Colonic mucosa (tissue), 4 donors: Measurements from ENCODE around the gene WT1. TPM values are rescaled to one million over a fixed set of nuclear protein-coding genes. Genes with fewer than 3 reads are reported as not detected.

ENCODE experiments used
- DNase-seq: peaks from one replicate; pipeline ENCODE4 v3.0.0-alpha.2; 2020
- H3K27ac ChIP-seq: fragments of 200-600 bp; one replicate; pipeline ENCODE4 v1.8.0; 2021
- H3K27me3 ChIP-seq: fragments of 200-600 bp; one replicate; pipeline ENCODE4 v1.8.0; 2021
- H3K36me3 ChIP-seq: fragments of 200-600 bp; one replicate; pipeline ENCODE4 v1.8.0; 2021
- H3K4me1 ChIP-seq: fragments of 200-600 bp; one replicate; pipeline ENCODE4 v1.8.0; 2021; ENCODE audit warnings: mild to moderate bottlenecking
- H3K4me3 ChIP-seq: fragments of 200-600 bp; one replicate; pipeline ENCODE4 v1.8.0; 2021
- H3K9ac ChIP-seq, 2 donors: one replicate each; pipeline ENCODE4 v1.7.0; 2013; ENCODE audit warnings: control low read depth in 2 of 2, low read depth in 2 of 2, low read length in 2 of 2
- H3K9me3 ChIP-seq: fragments of 200-600 bp; one replicate; pipeline ENCODE4 v1.8.0; 2021
- CTCF ChIP-seq: fragments of 200-600 bp; IDR thresholded peaks from one replicate; pipeline ENCODE4 v1.8.0; 2022; ENCODE audit warnings: antibody characterized with exemption, mild to moderate bottlenecking
- intact Hi-C: fragments of 100-400 bp; cut with DNase I; formaldehyde crosslinking; loops from one replicate; pipeline ENCODE4 v1.14.1; 2022
- total RNA-seq, 2 donors: library from RNA; stranded (reverse); fragmentation: NEBNext Ultra II Directional in 1 of 2; extraction: Animal tissue kit (Norgen Biotek cat#: 25700) in 1 of 2; gene quantifications; one replicate each; pipeline ENCODE4 v1.2.1, GENCODE V29; 2021
- donor health status: healthy.
- donor health status: DM: no; HTN: no; CAD: no.
- donor health status: DM: no; HTN: no; CAD: no.

The WT1 gene
- total RNA-seq, 2 donors from 2014 or later = 0.32 TPM; not detected in 1

GRCh38 chr11:32411942-32412615 is 23.3 kb downstream of the WT1 start:
- Histone ChIP-seq H3K36me3 (no peaks in the 10 kb centered on the region), H3K9ac (no peak overlapping the region), H3K4me1 (no peaks in the 10 kb centered on the region), H3K27ac (no peak overlapping the region), H3K9me3 (no peaks in the 10 kb centered on the region), H3K27me3 (no peaks in the 10 kb centered on the region), H3K4me3 (no peak overlapping the region)
- no peak for TF ChIP-seq CTCF
- no peak for DNase-seq
- intact Hi-C loops = no loop called here

- H3K4me3 ChIP-seq = no peak overlapping the region
- H3K36me3 ChIP-seq = no peaks in the 10 kb centered on the region
- no peaks in the 10 kb centered on the region for H3K27me3 ChIP-seq
- DNase-seq = no peak
- H3K9ac ChIP-seq = no peak overlapping the region
- H3K4me1 ChIP-seq = no peaks in the 10 kb centered on the region
- no peak overlapping the region for H3K27ac ChIP-seq
- no peaks in the 10 kb centered on the region for H3K9me3 ChIP-seq
- intact Hi-C loops = no loop called here
- no peak for TF ChIP-seq CTCF
Measured at GRCh38 chr11:32405592-32405991, 29.7 kb downstream of the WT1 start.

- no peaks in the 10 kb centered on the region for H3K4me1 ChIP-seq
- no peak overlapping the region for H3K27ac ChIP-seq
- no peak overlapping the region for H3K4me3 ChIP-seq
- H3K27me3 ChIP-seq = no peaks in the 10 kb centered on the region
- intact Hi-C loops = no loop called here
- no peak overlapping the region for H3K9ac ChIP-seq
- no peaks in the 10 kb centered on the region for H3K9me3 ChIP-seq
- no peak for TF ChIP-seq CTCF
- H3K36me3 ChIP-seq = no peaks in the 10 kb centered on the region
- DNase-seq = no peak
Measured at GRCh38 chr11:32402836-32403235, 32.5 kb downstream of the WT1 start.

- Histone ChIP-seq H3K36me3 (no peaks in the 10 kb centered on the region), H3K27ac (no peak overlapping the region), H3K9ac (no peak overlapping the region), H3K4me1 (no peaks in the 10 kb centered on the region), H3K4me3 (no peak overlapping the region), H3K9me3 (no peaks in the 10 kb centered on the region), H3K27me3 (no peaks in the 10 kb centered on the region)
- no peak for TF ChIP-seq CTCF
- no peak for DNase-seq
- intact Hi-C loops = no loop called here
Measured at GRCh38 chr11:32400670-32401369, 34.5 kb downstream of the WT1 start.

GRCh38 chr11:32400196-32400595 is 35.1 kb downstream of the WT1 start:
- DNase-seq = no peak
- no peak overlapping the region for H3K4me3 ChIP-seq
- H3K9me3 ChIP-seq = no peaks in the 10 kb centered on the region
- H3K9ac ChIP-seq = no peak overlapping the region
- TF ChIP-seq CTCF = no peak
- no peaks in the 10 kb centered on the region for H3K36me3 ChIP-seq
- intact Hi-C loops = no loop called here
- no peak overlapping the region for H3K27ac ChIP-seq
- no peaks in the 10 kb centered on the region for H3K4me1 ChIP-seq
- no peaks in the 10 kb centered on the region for H3K27me3 ChIP-seq
